ENCODE results near the gene MOV10.

MOV10 gene

GRCh38 chr1:112743174-112744008, 68.9 kb downstream of the MOV10 start:
- DNase-seq = no peak

GRCh38 chr1:112744009-112744578, 69.6 kb downstream of the MOV10 start:
- no peak for DNase-seq

DNA sequence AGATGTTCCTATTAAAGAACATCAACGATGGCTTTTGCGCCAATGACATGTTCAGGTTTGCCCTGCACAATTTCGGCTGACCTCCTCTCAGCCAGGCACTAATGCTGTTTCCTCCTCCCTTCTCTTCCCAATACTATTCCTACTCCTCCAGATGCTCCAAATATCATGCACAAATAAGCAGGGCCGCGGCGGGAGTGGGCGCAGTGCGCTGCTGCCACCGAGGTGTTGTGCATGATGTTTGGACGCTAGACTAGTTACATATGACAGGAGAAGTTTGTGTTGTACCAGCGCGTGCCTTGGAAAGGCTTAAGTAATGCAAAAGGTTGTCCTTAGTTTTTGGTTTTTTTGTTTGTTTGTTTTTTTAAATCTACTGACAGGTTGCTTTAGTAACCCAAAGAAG, 73.9 kb downstream of the MOV10 start:
- no peak for DNase-seq
